GM19324 (cell line): ENCODE results near the gene LIMCH1.
"Not testable (repeated sequence)": the region's sequence is repeated elsewhere in the genome, so short reads cannot be mapped to it uniquely, and the experiment has no call there.

ENCODE experiments used
- ATAC-seq: cut with Tn5 transposase; IDR thresholded peaks from one replicate; pipeline ENCODE4 v1.9.1; 2021; ENCODE audit warnings: mild to moderate bottlenecking, moderate library complexity; ENCODE audit not compliant: unreplicated experiment, low FRiP score

LIMCH1 gene

GRCh38 chr4:41712425-41712824 lies 174.5 kb downstream of the LIMCH1 start:
- no peak for ATAC-seq

- ATAC-seq = no peak
Observed at GRCh38 chr4:41713768-41714167, 175.8 kb downstream of the LIMCH1 start.

- ATAC-seq = no peak
Observed at GRCh38 chr4:41714364-41715000, 176.5 kb downstream of the LIMCH1 start.

- ATAC-seq = no peak
Observed at GRCh38 chr4:41715155-41715554, 177.2 kb downstream of the LIMCH1 start.

- no peak for ATAC-seq
Observed at GRCh38 chr4:41718907-41719306, 180.9 kb downstream of the LIMCH1 start.

- ATAC-seq = no peak
Observed at GRCh38 chr4:41719417-41719816, 181.5 kb downstream of the LIMCH1 start.

- ATAC-seq = no peak
Observed at GRCh38 chr4:41722181-41722580, 184.2 kb downstream of the LIMCH1 start.

- no peak for ATAC-seq
Observed at GRCh38 chr4:41723286-41723685, 185.3 kb downstream of the LIMCH1 start.

- ATAC-seq = no peak
Observed at GRCh38 chr4:41725254-41725653, 187.3 kb downstream of the LIMCH1 start.

- no peak for ATAC-seq
Observed at GRCh38 chr4:41727861-41728572, 190.1 kb downstream of the LIMCH1 start.

- no peak for ATAC-seq
Observed at GRCh38 chr4:41728573-41728913, 190.6 kb downstream of the LIMCH1 start.

- no peak for ATAC-seq
Observed at GRCh38 chr4:41731569-41732126, 193.7 kb downstream of the LIMCH1 start.

GRCh38 chr4:41734371-41734770 lies 196.4 kb downstream of the LIMCH1 start:
- no peak for ATAC-seq

GRCh38 chr4:41737491-41737890 lies 199.5 kb downstream of the LIMCH1 start:
- ATAC-seq = not testable (repeated sequence)

- no peak for ATAC-seq
Observed at GRCh38 chr4:41741354-41741753, 203.4 kb downstream of the LIMCH1 start.

GRCh38 chr4:41744572-41745291 lies 206.8 kb downstream of the LIMCH1 start:
- ATAC-seq = no peak

GRCh38 chr4:41745292-41746024 lies 207.5 kb downstream of the LIMCH1 start:
- no peak for ATAC-seq

GRCh38 chr4:41746025-41746439 lies 208.1 kb downstream of the LIMCH1 start:
- ATAC-seq = no peak

GRCh38 chr4:41746440-41747229 lies 208.7 kb downstream of the LIMCH1 start:
- no peak for ATAC-seq
